SK-N-MC (cell line): ENCODE data around the gene WDR90.

Source experiments
- DNase-seq: peaks from one replicate; pipeline ENCODE4 v3.0.0-alpha.2; 2011; ENCODE audit warnings: low read depth, low spot score
- H3K27ac ChIP-seq: fragments of 200-600 bp; sonication (generic); 2 replicates; pipeline ENCODE4 v1.5.1; 2016; ENCODE audit warnings: mixed run types
- H3K36me3 ChIP-seq: fragments of 200-600 bp; sonication (generic); 2 replicates; pipeline ENCODE4 v1.6.1; 2017; ENCODE audit warnings: antibody characterized with exemption, low read length, mixed read lengths; ENCODE audit not compliant: insufficient read depth
- H3K4me3 ChIP-seq: fragments of 200-600 bp; sonication (generic); 2 replicates; pipeline ENCODE4 v1.5.1; 2016
- H3K9ac ChIP-seq: fragments of 200-600 bp; sonication (generic); 2 replicates; pipeline ENCODE4 v1.8.0; 2017; ENCODE audit warnings: mixed run types, mixed read lengths; ENCODE audit not compliant: insufficient read length
- H3K9me3 ChIP-seq: fragments of 200-600 bp; sonication (generic); 2 replicates; pipeline ENCODE4 v1.6.1; 2017; ENCODE audit warnings: low read depth, mild to moderate bottlenecking, antibody characterized with exemption, low read length, moderate library complexity, mixed read lengths
- EZH2 ChIP-seq: fragments of 200-600 bp; sonication (generic); IDR thresholded peaks from one replicate; pipeline ENCODE4 v1.6.1; 2017; ENCODE audit warnings: antibody characterized with exemption
- FOXP2 ChIP-seq: optimal IDR thresholded peaks from 2 replicates; pipeline ENCODE3; 2011; ENCODE audit warnings: mild to moderate bottlenecking, moderate library complexity; ENCODE audit not compliant: insufficient read depth; ENCODE audit errors: extremely low read length, control extremely low read depth
- POLR2AphosphoS5 ChIP-seq: IDR thresholded peaks from 2 replicates; pipeline ENCODE4 v1.6.1; 2012; ENCODE audit warnings: mild to moderate bottlenecking, low read depth, low read length, borderline replicate concordance

The WDR90 gene

GRCh38 chr16:704552-705380 is 55.6 kb downstream of the WDR90 start:
- TF ChIP-seq POLR2AphosphoS5 (no peak), EZH2 (no peak), FOXP2 (no peak)
- no peak overlapping the region for H3K4me3 ChIP-seq
- H3K9me3 ChIP-seq, result no peaks in the 10 kb centered on the region
- H3K9ac ChIP-seq, result no peak overlapping the region
- no peak for DNase-seq
- H3K36me3 ChIP-seq, result no peaks in the 10 kb centered on the region
- H3K27ac ChIP-seq, result no peak overlapping the region

GRCh38 chr16:705431-706188 is 56.4 kb downstream of the WDR90 start, which contains the start of gene FBXL16:
TSS of gene FBXL16 (minus strand) at chr16:705801. CDS start at chr16:697405, 8,396 bp downstream.
- H3K9ac ChIP-seq, result no peak within 1 kb of the TSS
- H3K9me3 ChIP-seq, result no peaks in the 10 kb centered on the region
- H3K4me3 ChIP-seq, result no peak within 1 kb of the TSS
- no peaks in the 10 kb centered on the region for H3K36me3 ChIP-seq
- TF ChIP-seq POLR2AphosphoS5 (no peak), FOXP2 (no peak), EZH2 (no peak)
- no peak within 1 kb of the TSS for H3K27ac ChIP-seq
- no peak for DNase-seq

- no peaks in the 10 kb centered on the region for H3K9me3 ChIP-seq
- DNase-seq, result no peak
- no peak for TF ChIP-seq FOXP2
- no peak for TF ChIP-seq POLR2AphosphoS5
- TF ChIP-seq EZH2, result no peak
- no peaks in the 10 kb centered on the region for H3K36me3 ChIP-seq
- H3K4me3 ChIP-seq, result no peak overlapping the region
- no peak overlapping the region for H3K9ac ChIP-seq
- H3K27ac ChIP-seq, result no peak overlapping the region
Observed at GRCh38 chr16:706189-707061, 57.3 kb downstream of the WDR90 start.

GRCh38 chr16:707062-707538 is 57.9 kb downstream of the WDR90 start:
- Histone ChIP-seq H3K4me3 (no peak overlapping the region), H3K27ac (no peak overlapping the region), H3K36me3 (no peaks in the 10 kb centered on the region), H3K9ac (no peak overlapping the region), H3K9me3 (no peaks in the 10 kb centered on the region)
- no peak for DNase-seq
- TF ChIP-seq POLR2AphosphoS5 (no peak), FOXP2 (no peak), EZH2 (no peak)

GRCh38 chr16:708019-708418 is 58.9 kb downstream of the WDR90 start:
- Histone ChIP-seq H3K4me3 (no peak overlapping the region), H3K27ac (no peak overlapping the region), H3K9ac (no peak overlapping the region), H3K9me3 (no peaks in the 10 kb centered on the region), H3K36me3 (no peaks in the 10 kb centered on the region)
- TF ChIP-seq EZH2 (no peak), POLR2AphosphoS5 (no peak), FOXP2 (no peak)
- no peak for DNase-seq

GRCh38 chr16:708959-709358 is 59.8 kb downstream of the WDR90 start:
- no peak for TF ChIP-seq FOXP2
- no peaks in the 10 kb centered on the region for H3K36me3 ChIP-seq
- H3K4me3 ChIP-seq, result no peak overlapping the region
- no peak overlapping the region for H3K9ac ChIP-seq
- DNase-seq, result no peak
- no peak overlapping the region for H3K27ac ChIP-seq
- no peaks in the 10 kb centered on the region for H3K9me3 ChIP-seq

GRCh38 chr16:709566-710499 is 60.7 kb downstream of the WDR90 start:
- peak; percentile 44 for DNase-seq
- H3K9ac ChIP-seq, result no peak overlapping the region

GRCh38 chr16:710500-711075 is 61.4 kb downstream of the WDR90 start:
- no peaks in the 10 kb centered on the region for H3K36me3 ChIP-seq
- no peak for DNase-seq
- no peak overlapping the region for H3K27ac ChIP-seq
- no peak for TF ChIP-seq FOXP2
- TF ChIP-seq POLR2AphosphoS5, result no peak
- no peak for TF ChIP-seq EZH2
- no peaks in the 10 kb centered on the region for H3K9me3 ChIP-seq
- H3K9ac ChIP-seq, result no peak overlapping the region
- no peak overlapping the region for H3K4me3 ChIP-seq

More at GRCh38 chr16:709566-710499, 60.7 kb downstream of the WDR90 start:
- Histone ChIP-seq H3K27ac (no peak overlapping the region), H3K36me3 (no peaks in the 10 kb centered on the region), H3K9me3 (no peaks in the 10 kb centered on the region), H3K4me3 (no peak overlapping the region)
- TF ChIP-seq FOXP2 (no peak), EZH2 (no peak), POLR2AphosphoS5 (no peak)
